PFSK-1 (cell line): ENCODE data around the gene IFI16.

Experiments used
- FOXP2 ChIP-seq: optimal IDR thresholded peaks from 2 replicates; pipeline ENCODE3; 2011; ENCODE audit warnings: borderline replicate concordance, control low read depth, inconsistent platforms; ENCODE audit not compliant: insufficient read depth; ENCODE audit errors: extremely low read length, extremely low read depth
- POLR2AphosphoS5 ChIP-seq: IDR thresholded peaks from 2 replicates; pipeline ENCODE4 v1.6.1; 2012; ENCODE audit warnings: low read depth, mild to moderate bottlenecking, control low read depth, low read length, moderate library complexity
- REST ChIP-seq, 2 experiments: IDR thresholded peaks; 2 replicates each; pipeline versions ENCODE4 v1.6.1 to v1.8.0; 2011 to 2012; ENCODE audit warnings: low read depth in 2 of 2, low read length in 2 of 2, control low read depth in 1 of 2, inconsistent platforms in 1 of 2, mild to moderate bottlenecking in 1 of 2, moderate library complexity in 1 of 2; ENCODE audit not compliant: insufficient read depth in 1 of 2
- SIN3A ChIP-seq: IDR thresholded peaks from 2 replicates; pipeline ENCODE4 v1.6.1; 2012; ENCODE audit warnings: mild to moderate bottlenecking, low read length, moderate library complexity, borderline replicate concordance; ENCODE audit not compliant: insufficient read depth
- TAF1 ChIP-seq: IDR thresholded peaks from 2 replicates; pipeline ENCODE4 v1.6.1; 2012; ENCODE audit warnings: low read length, control low read depth, borderline replicate concordance; ENCODE audit not compliant: insufficient read depth

- TF ChIP-seq REST (IDR thresholded peaks at IDR 0.05; ENCODE audit: insufficient read depth in 1 of 2, low read depth in 2 of 2, low read length in 2 of 2) (no peak), TAF1 (no peak), FOXP2 (no peak), POLR2AphosphoS5 (no peak), SIN3A (no peak)
Observed at GRCh38 chr1:159014003-159014571, 4.4 kb downstream of the IFI16 start.
